Mammary epithelial cell (primary cell): ENCODE data around the gene CCNK.

Experiments used
- EZH2 ChIP-seq: IDR thresholded peaks from 2 replicates; pipeline ENCODE4 v1.6.1; 2012; ENCODE audit warnings: low read length, inconsistent platforms, borderline replicate concordance
- TF ChIP-seq, protein P1 (sequence below), 2 donors: IDR thresholded peaks in 1 of 2; conservative IDR thresholded peaks in 1 of 2; 2 replicates each; pipeline ENCODE4 v1.5.1; 2011 to 2012; ENCODE audit warnings: inconsistent platforms in 2 of 2, low read length in 2 of 2, mild to moderate bottlenecking in 2 of 2, control low read depth in 1 of 2, low read depth in 1 of 2; ENCODE audit not compliant: insufficient read depth in 1 of 2; ENCODE audit errors: extremely low read depth in 1 of 2

DNA sequence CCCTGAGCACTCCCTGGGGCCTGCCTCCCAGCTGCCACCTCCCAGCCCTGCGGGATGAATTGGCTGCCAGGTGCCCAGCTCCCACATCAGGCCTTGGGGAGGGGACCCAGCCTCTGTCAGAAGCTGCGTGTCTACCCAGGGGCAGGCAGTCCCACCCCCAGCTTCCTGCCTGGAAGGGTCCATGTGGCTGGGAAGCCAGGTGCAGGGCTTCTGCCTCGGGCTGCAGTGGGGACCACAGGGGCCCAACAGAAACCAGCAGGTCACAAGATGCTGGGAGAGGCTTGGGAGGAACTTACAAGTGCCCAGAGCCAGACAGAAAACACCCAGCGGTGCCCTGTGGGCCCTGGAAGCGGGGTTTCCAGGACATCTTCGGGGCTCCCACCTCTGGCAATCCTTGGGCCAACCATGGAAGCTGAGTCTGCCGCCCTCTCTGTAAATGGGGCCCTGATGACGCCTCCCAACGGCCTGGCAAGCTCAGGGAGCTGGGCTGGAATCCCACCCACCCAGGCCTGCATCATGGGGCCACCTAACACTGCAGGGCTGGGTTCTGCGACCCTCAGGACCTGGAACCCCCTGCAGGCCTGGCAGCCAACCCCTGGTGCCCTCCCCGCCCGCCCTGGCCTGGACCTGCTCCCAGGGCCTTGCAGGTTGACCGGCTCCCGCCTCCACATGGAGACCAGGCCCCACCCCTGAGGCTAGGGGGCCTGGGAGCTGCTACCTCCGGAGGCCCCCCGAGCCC, 36.6 kb downstream of the CCNK start:
- TF ChIP-seq, protein P1, sequence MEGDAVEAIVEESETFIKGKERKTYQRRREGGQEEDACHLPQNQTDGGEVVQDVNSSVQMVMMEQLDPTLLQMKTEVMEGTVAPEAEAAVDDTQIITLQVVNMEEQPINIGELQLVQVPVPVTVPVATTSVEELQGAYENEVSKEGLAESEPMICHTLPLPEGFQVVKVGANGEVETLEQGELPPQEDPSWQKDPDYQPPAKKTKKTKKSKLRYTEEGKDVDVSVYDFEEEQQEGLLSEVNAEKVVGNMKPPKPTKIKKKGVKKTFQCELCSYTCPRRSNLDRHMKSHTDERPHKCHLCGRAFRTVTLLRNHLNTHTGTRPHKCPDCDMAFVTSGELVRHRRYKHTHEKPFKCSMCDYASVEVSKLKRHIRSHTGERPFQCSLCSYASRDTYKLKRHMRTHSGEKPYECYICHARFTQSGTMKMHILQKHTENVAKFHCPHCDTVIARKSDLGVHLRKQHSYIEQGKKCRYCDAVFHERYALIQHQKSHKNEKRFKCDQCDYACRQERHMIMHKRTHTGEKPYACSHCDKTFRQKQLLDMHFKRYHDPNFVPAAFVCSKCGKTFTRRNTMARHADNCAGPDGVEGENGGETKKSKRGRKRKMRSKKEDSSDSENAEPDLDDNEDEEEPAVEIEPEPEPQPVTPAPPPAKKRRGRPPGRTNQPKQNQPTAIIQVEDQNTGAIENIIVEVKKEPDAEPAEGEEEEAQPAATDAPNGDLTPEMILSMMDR (conservative IDR thresholded peaks at IDR 0.05 in 1 of 2, IDR thresholded peaks at IDR 0.05 in 1 of 2; ENCODE audit: extremely low read depth in 1 of 2, insufficient read depth in 1 of 2, low read depth in 1 of 2, low read length in 2 of 2) = no peak
- TF ChIP-seq EZH2 = no peak
